ENCODE results near the gene TBX1. TPM values are rescaled to one million over a fixed set of nuclear protein-coding genes. Genes with fewer than 3 reads are reported as not detected.

Gene TBX1
- total and polyA plus RNA-seq, 8 donors: 0.43 to 1.1 (median 0.68) TPM; not detected in 4

DNA sequence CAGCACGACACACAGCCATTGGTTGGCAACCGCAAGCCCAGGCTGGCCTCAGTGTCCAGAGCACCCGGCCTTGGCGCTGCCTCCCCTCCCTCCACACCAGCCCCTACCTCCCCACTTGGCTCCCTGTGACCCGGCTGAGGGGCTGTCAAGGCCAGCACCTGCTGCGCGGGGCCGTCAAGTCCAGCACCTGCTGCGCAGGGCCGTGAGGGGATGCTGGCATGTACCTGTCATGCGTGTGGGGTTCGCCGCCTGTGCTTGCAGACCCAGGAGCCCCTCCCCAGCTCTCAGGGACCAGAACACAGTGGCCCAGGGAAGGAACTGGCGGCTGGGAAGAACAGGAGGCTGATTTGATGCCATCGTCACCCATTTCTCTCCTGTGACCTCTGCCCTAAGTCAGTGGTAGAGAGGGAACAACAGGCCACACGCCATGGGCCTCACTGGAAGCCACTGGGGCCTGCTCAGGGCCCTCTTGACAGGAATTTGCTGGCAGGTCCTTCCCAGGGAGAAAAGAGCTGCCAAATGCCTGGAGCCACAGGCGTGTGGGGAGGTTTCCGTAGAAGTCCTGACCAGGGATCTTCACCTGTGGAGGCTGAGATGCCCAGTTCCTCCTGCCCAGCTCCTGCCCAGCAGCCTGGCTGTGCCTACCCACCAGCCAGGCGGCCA lies 37.6 kb downstream of the TBX1 start:
- H3K36me3 ChIP-seq: peaks cover 0 to 20% (median 10%) of the 10 kb centered on the region in 4 donors
- H3K27me3 ChIP-seq: no peaks in the 10 kb centered on the region
- TF ChIP-seq POLR2A (IDR thresholded peaks at IDR 0.05): no peak
- no peaks in the 10 kb centered on the region for H3K4me1 ChIP-seq
- no peaks in the 10 kb centered on the region for H3K9me3 ChIP-seq
- WGBS, 5 donors: 92 to 97% (median 94%) methylated on average over 15 to 19 of the region's 19 CpGs
- intact Hi-C loops (cut with DNase I; ENCODE audit: low total_unique reads): no loop called here
- DNase-seq: no peak
- no peak overlapping the region for H3K27ac ChIP-seq
- no peak overlapping the region for H3K4me3 ChIP-seq

- no peaks in the 10 kb centered on the region for H3K27me3 ChIP-seq
- no peaks in the 10 kb centered on the region for H3K4me1 ChIP-seq
- no peak overlapping the region for H3K27ac ChIP-seq
- no peak for TF ChIP-seq POLR2A (IDR thresholded peaks at IDR 0.05)
- intact Hi-C loops (cut with DNase I; ENCODE audit: low total_unique reads): no loop called here
- 69 to 90% (median 86%) methylated on average over 6 to 9 of the region's 9 CpGs for WGBS, 5 donors
- H3K9me3 ChIP-seq: no peaks in the 10 kb centered on the region
- no peak for DNase-seq
- H3K4me3 ChIP-seq: no peak overlapping the region
- H3K36me3 ChIP-seq: peaks cover 0 to 20% (median 10%) of the 10 kb centered on the region in 4 donors
Measured at GRCh38 chr22:19798891-19799293, 38.3 kb downstream of the TBX1 start.

DNA sequence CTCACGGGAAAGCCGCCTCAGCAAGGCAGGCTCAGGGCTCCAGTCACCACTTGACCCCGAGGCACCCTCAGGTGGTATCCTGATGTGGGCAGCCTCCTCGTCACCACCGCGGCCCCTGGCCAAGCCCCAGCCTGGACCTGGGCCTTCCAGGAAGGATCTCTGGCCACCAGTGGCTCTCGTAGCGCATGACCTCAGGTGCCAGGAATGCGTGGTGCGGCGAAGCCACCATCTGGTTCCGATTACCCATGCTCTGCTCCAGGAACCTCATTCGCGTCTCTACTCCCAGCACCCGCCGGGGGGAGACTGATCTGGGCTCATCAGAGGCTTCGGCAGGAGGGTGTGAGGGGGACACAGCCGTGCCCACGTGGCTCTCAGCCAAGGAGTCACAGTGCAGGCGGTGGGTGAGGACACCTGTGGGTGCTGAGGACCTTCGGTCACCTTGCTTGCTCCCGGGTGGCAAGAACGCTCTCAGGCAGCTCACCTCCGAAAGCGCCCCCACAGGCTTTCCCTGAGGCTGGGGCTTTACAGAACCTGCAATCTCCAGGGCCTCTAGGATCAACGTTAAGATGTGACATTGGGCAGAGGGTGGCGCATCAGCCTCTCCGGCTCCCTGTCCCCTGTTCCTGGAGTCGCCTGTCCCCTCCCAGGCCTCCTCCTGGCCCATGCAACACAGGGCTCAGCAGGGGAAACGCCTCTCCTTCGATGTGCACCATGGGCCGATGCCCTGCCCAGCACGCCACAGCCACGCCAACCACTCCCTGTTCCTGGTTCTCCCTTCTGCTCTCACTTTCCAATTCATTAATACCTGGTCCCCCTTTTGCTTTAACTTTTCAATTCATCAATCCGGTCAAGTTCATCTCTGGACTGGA lies 39.0 kb downstream of the TBX1 start:
- Histone ChIP-seq H3K4me1 (no peaks in the 10 kb centered on the region), H3K27me3 (no peaks in the 10 kb centered on the region), H3K36me3 (peaks cover 0 to 20% (median 10%) of the 10 kb centered on the region in 4 donors), H3K4me3 (no peak overlapping the region), H3K27ac (no peak overlapping the region), H3K9me3 (no peaks in the 10 kb centered on the region)
- intact Hi-C loops (cut with DNase I; ENCODE audit: low total_unique reads): no loop called here
- no peak for TF ChIP-seq POLR2A (IDR thresholded peaks at IDR 0.05)
- TF ChIP-seq POLR2AphosphoS5 (IDR thresholded peaks at IDR 0.05): no peak
- TF ChIP-seq CTCF (IDR thresholded peaks at IDR 0.05): no peak
- TF ChIP-seq EP300 (IDR thresholded peaks at IDR 0.05): no peak
- WGBS, 5 donors: 88 to 92% (median 90%) methylated on average over 26 to 35 of the region's 35 CpGs
- no peak for DNase-seq

GRCh38 chr22:19800306-19800705 lies 39.7 kb downstream of the TBX1 start:
- no peak overlapping the region for H3K27ac ChIP-seq
- intact Hi-C loops (cut with DNase I; ENCODE audit: low total_unique reads): no loop called here
- 80 to 96% (median 95%) methylated on average over 2 to 8 of the region's 8 CpGs for WGBS, 5 donors
- H3K9me3 ChIP-seq: no peaks in the 10 kb centered on the region
- no peak for DNase-seq
- no peaks in the 10 kb centered on the region for H3K4me1 ChIP-seq
- H3K27me3 ChIP-seq: no peaks in the 10 kb centered on the region
- no peak overlapping the region for H3K4me3 ChIP-seq
- TF ChIP-seq EP300 (IDR thresholded peaks at IDR 0.05): no peak
- no peak for TF ChIP-seq CTCF (IDR thresholded peaks at IDR 0.05)
- TF ChIP-seq POLR2AphosphoS5 (IDR thresholded peaks at IDR 0.05): no peak
- no peak for TF ChIP-seq POLR2A (IDR thresholded peaks at IDR 0.05)
- H3K36me3 ChIP-seq: peaks cover 4 to 20% (median 11%) of the 10 kb centered on the region in 4 donors

DNA sequence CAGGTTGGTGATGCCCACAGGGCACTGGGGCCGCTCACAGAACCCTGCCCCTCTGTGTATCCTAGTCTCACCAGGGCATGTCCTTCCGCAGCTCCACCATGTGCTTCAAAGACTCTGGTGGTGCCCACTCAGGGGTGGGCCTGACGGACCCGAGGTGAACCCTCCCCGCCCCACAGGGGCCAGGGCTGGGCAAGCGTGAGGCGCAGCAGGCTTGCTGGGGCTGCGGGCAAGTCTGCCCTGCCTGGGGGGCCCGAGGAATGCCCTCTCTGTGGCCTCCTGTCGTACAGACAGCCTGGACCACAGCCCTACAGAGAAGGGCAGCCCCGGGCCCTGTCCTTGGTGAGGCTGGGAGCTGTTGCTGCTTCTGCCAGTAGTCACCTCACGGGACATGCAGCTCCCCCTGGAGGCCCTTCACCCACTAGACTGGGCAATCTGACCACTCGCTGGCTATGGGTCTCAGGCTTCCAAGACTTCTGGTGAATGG lies 40.2 kb downstream of the TBX1 start:
- Histone ChIP-seq H3K4me3 (no peak overlapping the region), H3K9me3 (no peaks in the 10 kb centered on the region), H3K27ac (no peak overlapping the region), H3K27me3 (no peaks in the 10 kb centered on the region), H3K36me3 (peaks cover 4 to 20% (median 12%) of the 10 kb centered on the region in 4 donors), H3K4me1 (peaks cover 0 to 1% (median 0%) of the 10 kb centered on the region in 4 donors)
- no peak for DNase-seq
- TF ChIP-seq POLR2AphosphoS5 (IDR thresholded peaks at IDR 0.05) (no peak), EP300 (IDR thresholded peaks at IDR 0.05) (no peak), CTCF (IDR thresholded peaks at IDR 0.05) (no peak)
- intact Hi-C loops (cut with DNase I; ENCODE audit: low total_unique reads): no loop called here
- WGBS, 5 donors: 84 to 100% (median 88%) methylated on average over 3 to 13 of the region's 13 CpGs

Measured in stomach (tissue), 9 donors.